ENCODE results near the gene WWOX. TPM values are rescaled to one million over a fixed set of nuclear protein-coding genes. Genes with fewer than 3 reads are reported as not detected.

Gene WWOX
- polyA plus RNA-seq, 2 of the 4 experiments (the other 2 are of a cell fraction) = 16.0 to 17.2 TPM

DNA sequence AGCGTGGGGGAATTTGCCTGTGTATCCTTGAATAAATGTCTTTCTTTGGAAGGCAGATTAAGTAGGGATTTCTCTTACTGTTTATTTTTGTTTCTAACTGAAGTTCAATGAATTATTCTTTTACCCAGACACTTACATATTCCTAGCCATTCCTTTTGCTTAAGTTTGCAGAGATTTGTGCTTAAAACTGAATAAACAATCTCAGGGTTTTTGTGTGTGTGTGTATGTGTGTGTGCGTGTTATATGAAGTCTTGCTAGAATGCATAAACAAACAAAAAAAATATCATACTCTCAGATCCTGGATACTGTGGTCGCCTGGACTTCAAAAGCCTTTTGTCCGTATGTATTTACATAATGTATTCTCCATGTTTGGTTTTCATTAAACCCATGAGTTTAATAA lies 828.3 kb downstream of the WWOX start (continued):
- TF ChIP-seq, protein P1, sequence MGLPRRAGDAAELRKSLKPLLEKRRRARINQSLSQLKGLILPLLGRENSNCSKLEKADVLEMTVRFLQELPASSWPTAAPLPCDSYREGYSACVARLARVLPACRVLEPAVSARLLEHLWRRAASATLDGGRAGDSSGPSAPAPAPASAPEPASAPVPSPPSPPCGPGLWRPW (IDR thresholded peaks at IDR 0.05) = no peak
- TF ChIP-seq MAZ (IDR thresholded peaks at IDR 0.05; ENCODE audit: borderline replicate concordance, low read depth, low read length) = no peak
- TF ChIP-seq RFX5 (IDR thresholded peaks at IDR 0.05) = no peak
- TF ChIP-seq PBX3 (IDR thresholded peaks at IDR 0.05) = no peak
- no peak for TF ChIP-seq EHMT2 (IDR thresholded peaks at IDR 0.05; ENCODE audit: low read depth)

DNA sequence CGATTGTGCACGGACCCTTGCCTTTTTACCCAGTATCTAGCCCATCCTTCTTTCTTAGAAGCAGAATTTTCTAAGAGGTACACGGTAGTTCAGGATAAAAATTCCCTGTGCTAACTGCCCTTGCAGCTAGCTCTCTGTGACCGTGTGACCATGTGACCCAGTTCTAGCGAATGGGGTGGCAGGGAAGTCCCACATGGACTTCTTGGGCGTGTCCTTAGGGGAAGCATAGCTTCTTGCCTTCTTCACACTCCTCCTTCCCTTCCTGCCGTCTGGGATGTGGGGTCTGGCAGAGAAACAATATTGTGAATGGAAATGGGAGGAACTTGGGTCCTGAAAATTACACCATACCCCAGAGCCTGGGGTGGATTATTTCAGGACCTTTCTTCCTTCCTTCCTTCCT lies 830.4 kb downstream of the WWOX start:
- ATAC-seq (no peak), FAIRE-seq (no peak), DNase-seq (ENCODE audit: low read depth in 1 of 2, low spot score in 1 of 2) (no peak)
- 6% methylated on average over 7 of the region's 7 CpGs for WGBS (ENCODE audit: missing lambda C conversion rate)
- no peak overlapping the region for H3K4me3 ChIP-seq
- TF ChIP-seq, protein P2, sequence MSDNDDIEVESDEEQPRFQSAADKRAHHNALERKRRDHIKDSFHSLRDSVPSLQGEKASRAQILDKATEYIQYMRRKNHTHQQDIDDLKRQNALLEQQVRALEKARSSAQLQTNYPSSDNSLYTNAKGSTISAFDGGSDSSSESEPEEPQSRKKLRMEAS (IDR thresholded peaks at IDR 0.05) = no peak
- TF ChIP-seq BCL3 (IDR thresholded peaks at IDR 0.05) (no peak), ZNF302 (CRISPR knock-in tag; IDR thresholded peaks at IDR 0.05) (no peak), PHF8 (IDR thresholded peaks at IDR 0.05; ENCODE audit: borderline replicate concordance, low read depth) (no peak), RNF2 (IDR thresholded peaks at IDR 0.05; ENCODE audit: borderline replicate concordance, low read depth) (no peak), TP53 (CRISPR knock-in tag; IDR thresholded peaks at IDR 0.05) (no peak), RARB (CRISPR knock-in tag; IDR thresholded peaks at IDR 0.05) (no peak), FOXS1 (CRISPR knock-in tag; IDR thresholded peaks at IDR 0.05) (no peak), HOXB5 (CRISPR knock-in tag; IDR thresholded peaks at IDR 0.05) (no peak), RFX5 (IDR thresholded peaks at IDR 0.05) (no peak), CBX2 (IDR thresholded peaks at IDR 0.05; ENCODE audit: borderline replicate concordance, low read depth) (no peak), ZFP36 (IDR thresholded peaks at IDR 0.05; ENCODE audit: borderline replicate concordance, partially characterized antibody) (no peak), MAZ (IDR thresholded peaks at IDR 0.05; ENCODE audit: borderline replicate concordance, low read depth, low read length) (no peak), SMC3 (IDR thresholded peaks at IDR 0.05) (no peak)
- TF ChIP-seq, protein P3, sequence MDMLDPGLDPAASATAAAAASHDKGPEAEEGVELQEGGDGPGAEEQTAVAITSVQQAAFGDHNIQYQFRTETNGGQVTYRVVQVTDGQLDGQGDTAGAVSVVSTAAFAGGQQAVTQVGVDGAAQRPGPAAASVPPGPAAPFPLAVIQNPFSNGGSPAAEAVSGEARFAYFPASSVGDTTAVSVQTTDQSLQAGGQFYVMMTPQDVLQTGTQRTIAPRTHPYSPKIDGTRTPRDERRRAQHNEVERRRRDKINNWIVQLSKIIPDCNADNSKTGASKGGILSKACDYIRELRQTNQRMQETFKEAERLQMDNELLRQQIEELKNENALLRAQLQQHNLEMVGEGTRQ (IDR thresholded peaks at IDR 0.05) = no peak
- TF ChIP-seq, protein P1 (IDR thresholded peaks at IDR 0.05) = no peak
- TF ChIP-seq, protein P4, sequence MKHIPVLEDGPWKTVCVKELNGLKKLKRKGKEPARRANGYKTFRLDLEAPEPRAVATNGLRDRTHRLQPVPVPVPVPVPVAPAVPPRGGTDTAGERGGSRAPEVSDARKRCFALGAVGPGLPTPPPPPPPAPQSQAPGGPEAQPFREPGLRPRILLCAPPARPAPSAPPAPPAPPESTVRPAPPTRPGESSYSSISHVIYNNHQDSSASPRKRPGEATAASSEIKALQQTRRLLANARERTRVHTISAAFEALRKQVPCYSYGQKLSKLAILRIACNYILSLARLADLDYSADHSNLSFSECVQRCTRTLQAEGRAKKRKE (CRISPR knock-in tag; IDR thresholded peaks at IDR 0.05; ENCODE audit: low read depth) = no peak
- ChIA-PET POLR2A (no interaction called here), CTCF (no interaction called here)
- H3K4me1 ChIP-seq = no peaks in the 10 kb centered on the region
- no peaks in the 10 kb centered on the region for H3K9me3 ChIP-seq
- no peak overlapping the region for H3K4me2 ChIP-seq
- no peak overlapping the region for H3K27ac ChIP-seq

DNA sequence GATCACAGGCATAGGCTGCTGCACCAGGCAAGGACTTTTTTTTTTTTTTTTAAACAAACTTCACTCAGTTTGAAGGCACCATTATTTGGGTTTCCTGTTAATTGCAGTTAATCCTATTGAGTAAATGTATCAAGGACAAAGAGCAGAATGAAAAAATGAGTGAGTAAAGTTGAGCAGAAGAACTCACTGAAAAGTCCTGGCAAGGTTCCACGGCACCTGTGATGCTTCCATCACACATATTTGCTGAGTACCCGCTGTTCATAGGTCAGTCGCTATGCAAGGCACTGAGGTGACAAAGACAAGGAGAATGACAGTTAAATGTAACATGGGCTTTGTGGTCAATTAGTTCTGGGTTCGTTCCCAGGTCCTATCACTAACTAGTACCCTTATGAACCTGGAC lies 831.1 kb downstream of the WWOX start:
- WGBS (ENCODE audit: missing lambda C conversion rate) = 47% methylated on average over 4 of the region's 4 CpGs
- no peak overlapping the region for H3K27ac ChIP-seq
- no peaks in the 10 kb centered on the region for H3K4me1 ChIP-seq
- ChIA-PET CTCF (no interaction called here), POLR2A (no interaction called here)
- no peak overlapping the region for H3K4me2 ChIP-seq
- ATAC-seq (no peak), FAIRE-seq (no peak), DNase-seq (ENCODE audit: low read depth in 1 of 2, low spot score in 1 of 2) (no peak)
- no peaks in the 10 kb centered on the region for H3K9me3 ChIP-seq
- TF ChIP-seq PBX3 (IDR thresholded peaks at IDR 0.05) = no peak
- TF ChIP-seq, protein P5, sequence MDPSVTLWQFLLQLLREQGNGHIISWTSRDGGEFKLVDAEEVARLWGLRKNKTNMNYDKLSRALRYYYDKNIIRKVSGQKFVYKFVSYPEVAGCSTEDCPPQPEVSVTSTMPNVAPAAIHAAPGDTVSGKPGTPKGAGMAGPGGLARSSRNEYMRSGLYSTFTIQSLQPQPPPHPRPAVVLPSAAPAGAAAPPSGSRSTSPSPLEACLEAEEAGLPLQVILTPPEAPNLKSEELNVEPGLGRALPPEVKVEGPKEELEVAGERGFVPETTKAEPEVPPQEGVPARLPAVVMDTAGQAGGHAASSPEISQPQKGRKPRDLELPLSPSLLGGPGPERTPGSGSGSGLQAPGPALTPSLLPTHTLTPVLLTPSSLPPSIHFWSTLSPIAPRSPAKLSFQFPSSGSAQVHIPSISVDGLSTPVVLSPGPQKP (IDR thresholded peaks at IDR 0.05; ENCODE audit: low read depth, low read length) = no peak
- TF ChIP-seq MAFK (IDR thresholded peaks at IDR 0.05; ENCODE audit: partially characterized antibody) = no peak
- no peak for TF ChIP-seq TFCP2L1 (CRISPR knock-in tag; IDR thresholded peaks at IDR 0.05)
- no peak for TF ChIP-seq BHLHE40 (IDR thresholded peaks at IDR 0.05; ENCODE audit: low read depth, low read length)
- TF ChIP-seq BCL3 (IDR thresholded peaks at IDR 0.05) = no peak
- TF ChIP-seq RFX5 (IDR thresholded peaks at IDR 0.05) = no peak
- no peak for TF ChIP-seq NFE2L2 (conservative IDR thresholded peaks at IDR 0.05; ENCODE audit: low read length)
- no peak for TF ChIP-seq HOXB5 (CRISPR knock-in tag; IDR thresholded peaks at IDR 0.05)
- TF ChIP-seq, protein P2 (IDR thresholded peaks at IDR 0.05) = no peak
- TF ChIP-seq POLR2AphosphoS2 (conservative IDR thresholded peaks at IDR 0.05; ENCODE audit: low read length) = no peak
- no peak for TF ChIP-seq ZC3H11A (IDR thresholded peaks at IDR 0.05)
- H3K4me3 ChIP-seq = no peak overlapping the region
